C4-2B (cell line): ENCODE results near the gene LRWD1.
"Not testable (repeated sequence)": the region's sequence is repeated elsewhere in the genome, so short reads cannot be mapped to it uniquely, and the experiment has no call there.

ENCODE experiments used
- CTCF ChIP-seq: fragments of 450-650 bp; conservative IDR thresholded peaks from 2 replicates; pipeline ENCODE4 v1.5.1; 2017; ENCODE audit warnings: mild to moderate bottlenecking
- ZFX ChIP-seq: fragments of 450-650 bp; IDR thresholded peaks from 2 replicates; pipeline ENCODE4 v1.6.1; 2017

GRCh38 chr7:102479209-102479584 is 14.4 kb downstream of the LRWD1 start:
- TF ChIP-seq CTCF, ZFX: not testable (repeated sequence)
